Measurements from ENCODE around the gene GLDN. TPM values are rescaled to one million over a fixed set of nuclear protein-coding genes. Genes with fewer than 3 reads are reported as not detected.
"Not testable (repeated sequence)": the region's sequence is repeated elsewhere in the genome, so short reads cannot be mapped to it uniquely, and the experiment has no call there.

GLDN gene
- total RNA-seq, 1 donor from 2014 or later, result not detected

- no peak for DNase-seq (ENCODE audit: low read depth)
Observed at GRCh38 chr15:51387699-51388041, 46.2 kb downstream of the GLDN start.

DNA sequence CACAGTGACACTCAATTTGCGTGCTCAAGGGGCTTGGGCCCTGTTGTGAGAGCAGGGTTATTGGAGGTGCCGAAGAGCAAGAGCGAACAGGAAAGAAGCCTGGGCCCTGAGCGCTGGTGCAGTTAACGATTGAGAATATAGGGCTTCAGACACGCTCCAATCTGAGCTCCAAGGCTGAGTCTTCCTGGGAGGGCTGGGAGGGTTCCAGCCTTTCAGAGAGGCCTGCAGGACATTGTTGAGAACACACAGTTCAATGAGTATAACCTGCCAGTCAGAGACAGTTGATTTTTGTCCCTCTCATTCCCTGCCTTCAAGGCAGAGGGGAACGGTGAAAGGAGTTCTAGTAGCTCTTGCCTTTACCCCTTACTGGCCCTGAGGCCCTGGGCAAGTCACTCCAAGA lies 47.3 kb downstream of the GLDN start:
- no peak for DNase-seq (ENCODE audit: low read depth)

- DNase-seq (ENCODE audit: low read depth), result no peak
Observed at GRCh38 chr15:51390241-51390965, 48.9 kb downstream of the GLDN start.

GRCh38 chr15:51390966-51391422 lies 49.5 kb downstream of the GLDN start:
- no peak for DNase-seq (ENCODE audit: low read depth)

GRCh38 chr15:51396921-51397320 lies 55.5 kb downstream of the GLDN start:
- no peak for DNase-seq (ENCODE audit: low read depth)

DNA sequence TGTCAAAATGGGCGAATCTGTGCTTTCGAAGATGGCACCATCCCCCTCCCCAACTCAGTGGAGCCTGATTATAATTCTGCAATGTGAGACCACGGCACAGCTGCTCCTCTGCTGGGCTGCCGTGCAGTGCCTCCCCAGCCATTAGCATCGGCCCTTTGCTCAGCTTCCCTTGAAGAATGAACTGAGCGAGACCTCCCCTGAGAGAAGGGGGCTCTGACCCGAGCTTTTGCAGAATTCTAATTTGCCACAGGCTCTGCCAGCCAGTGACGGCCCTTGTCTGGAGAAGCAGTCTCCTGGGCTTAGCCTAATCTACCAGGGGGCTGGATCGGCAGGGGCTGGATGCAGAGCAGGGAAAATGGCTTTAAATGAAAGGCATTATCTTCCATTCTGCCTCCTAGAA lies 57.2 kb downstream of the GLDN start:
- no peak for DNase-seq (ENCODE audit: low read depth)

- no peak for DNase-seq (ENCODE audit: low read depth)
Observed at GRCh38 chr15:51401051-51401780, 59.8 kb downstream of the GLDN start.

- no peak for DNase-seq (ENCODE audit: low read depth)
Observed at GRCh38 chr15:51401872-51402517, 60.5 kb downstream of the GLDN start.

GRCh38 chr15:51403072-51403878 lies 61.8 kb downstream of the GLDN start:
- DNase-seq (ENCODE audit: low read depth), result peak; percentile 42

- no peak for DNase-seq (ENCODE audit: low read depth)
Observed at GRCh38 chr15:51403946-51404695, 62.7 kb downstream of the GLDN start.

- no peak for DNase-seq (ENCODE audit: low read depth)
Observed at GRCh38 chr15:51405693-51406523, 64.5 kb downstream of the GLDN start.

DNA sequence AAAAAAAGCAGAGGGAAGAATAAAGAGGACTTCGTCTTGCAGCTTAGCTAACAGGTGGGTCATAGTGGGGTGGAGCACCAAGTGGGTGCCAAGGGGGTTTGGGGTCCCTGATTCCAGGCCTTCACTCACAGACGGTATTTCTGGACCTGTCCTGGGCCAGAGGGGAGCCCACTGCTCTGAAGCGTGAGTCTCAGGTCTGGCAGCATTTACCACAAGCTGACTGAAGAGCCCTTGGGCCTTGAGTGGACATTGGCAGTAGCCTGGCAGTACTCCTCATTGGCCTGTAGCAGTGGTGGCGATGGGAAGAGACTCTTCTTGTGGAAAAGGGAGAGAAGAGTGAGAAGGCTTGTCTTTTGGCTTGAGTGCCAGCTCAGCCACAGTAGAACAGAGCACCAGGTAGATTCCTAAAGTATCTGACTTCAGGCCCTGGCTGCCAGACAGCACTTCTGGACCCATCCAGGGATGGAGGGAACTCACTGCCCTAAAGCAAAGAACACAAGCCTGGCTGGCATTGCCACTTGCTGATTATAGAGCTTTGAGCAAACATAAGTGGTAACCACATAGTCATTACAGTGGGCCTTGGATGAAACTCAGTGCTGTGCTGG lies 72.9 kb downstream of the GLDN start:
- no peak for DNase-seq (ENCODE audit: low read depth)

GRCh38 chr15:51416129-51416528 lies 74.7 kb downstream of the GLDN start:
- DNase-seq (ENCODE audit: low read depth), result no peak

DNA sequence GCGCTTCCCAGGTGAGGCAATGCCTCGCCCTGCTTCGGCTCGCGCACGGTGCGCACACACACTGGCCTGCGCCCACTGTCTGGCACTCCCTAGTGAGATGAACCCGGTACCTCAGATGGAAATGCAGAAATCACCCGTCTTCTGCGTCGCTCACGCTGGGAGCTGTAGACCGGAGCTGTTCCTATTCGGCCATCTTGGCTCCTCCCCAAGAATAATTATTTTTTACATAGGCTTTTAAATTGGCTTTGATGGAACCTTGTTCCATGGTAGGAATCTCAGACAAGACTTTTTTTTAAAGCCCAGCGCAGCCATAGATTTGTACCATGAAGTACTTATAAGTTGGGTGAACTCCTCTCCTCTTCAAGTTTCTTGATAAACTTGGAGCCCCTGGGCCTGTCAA lies 81.6 kb downstream of the GLDN start:
- not testable (repeated sequence) for DNase-seq (ENCODE audit: low read depth)

DNA sequence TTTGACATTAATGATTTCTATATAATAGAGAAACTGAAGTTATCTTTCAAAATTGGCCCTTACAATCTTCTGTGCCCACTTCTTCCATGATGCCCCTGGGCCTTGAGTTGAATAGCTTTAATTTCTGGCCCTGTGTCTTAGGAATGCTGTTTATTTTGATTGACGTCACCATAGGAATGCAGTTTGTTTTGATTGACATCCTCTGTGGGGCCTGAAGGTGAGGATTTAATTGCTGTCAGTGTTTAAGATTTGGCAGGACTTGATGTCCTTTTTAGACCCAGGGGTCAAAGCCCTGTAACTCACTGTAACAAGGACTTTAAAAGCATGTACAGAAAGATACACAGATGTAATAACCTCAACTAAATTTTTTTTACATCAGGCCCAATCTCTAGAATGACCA lies 83.3 kb downstream of the GLDN start:
- peak; percentile 9 for DNase-seq (ENCODE audit: low read depth)

- DNase-seq (ENCODE audit: low read depth), result no peak
Observed at GRCh38 chr15:51425517-51426040, 84.1 kb downstream of the GLDN start.

DNA sequence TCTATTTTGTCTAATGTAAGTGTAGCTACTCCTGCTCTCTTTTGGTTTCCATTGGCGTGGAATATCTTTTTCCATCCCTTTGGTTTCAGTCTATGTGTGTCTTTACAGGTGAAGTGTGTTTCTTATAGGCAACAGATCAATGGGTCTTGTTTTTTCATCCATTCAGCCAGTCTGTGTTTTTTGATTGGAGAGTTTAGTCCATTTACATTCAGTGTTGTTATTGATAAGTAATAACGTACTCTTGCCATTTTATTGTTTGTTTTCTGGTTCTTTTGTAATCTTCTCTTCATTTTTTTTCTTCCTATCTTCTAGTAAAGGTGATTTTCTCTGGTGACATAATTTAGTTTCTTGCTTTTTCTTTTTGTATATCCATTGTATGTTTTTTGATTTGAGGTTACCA lies 97.1 kb downstream of the GLDN start:
- no peak for DNase-seq (ENCODE audit: low read depth)

DNA sequence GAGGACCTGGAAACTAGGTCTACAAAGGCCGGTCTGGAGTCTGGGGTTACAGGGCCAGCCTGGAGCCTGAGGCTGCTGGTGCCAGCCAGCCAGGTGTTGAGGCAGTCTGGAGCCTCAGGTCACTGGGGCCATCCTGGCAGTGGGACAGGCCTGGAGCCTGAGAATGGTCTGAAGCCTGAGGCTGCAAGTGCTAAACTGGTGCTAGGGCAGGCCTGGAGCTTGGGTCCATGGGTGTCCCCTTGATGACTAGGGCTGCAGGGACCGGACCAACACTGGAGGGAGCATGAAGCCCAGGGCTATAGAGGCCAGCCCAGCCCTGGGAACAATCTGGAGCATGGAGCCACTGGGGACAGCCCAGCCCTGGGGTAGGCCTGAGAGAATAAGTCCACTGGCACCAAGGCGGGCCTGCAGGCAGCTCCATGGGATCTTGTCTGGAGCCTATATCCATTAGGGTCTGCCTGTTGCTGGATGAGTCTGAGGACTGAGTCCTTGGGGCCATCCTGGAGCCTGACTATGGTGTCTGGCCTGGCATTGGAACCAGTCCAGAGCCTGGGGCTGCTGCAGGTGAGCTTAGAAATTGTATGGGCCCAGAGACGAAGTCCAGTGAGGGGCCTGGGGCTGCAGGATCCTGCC lies 101.9 kb downstream of the GLDN start:
- no peak for DNase-seq (ENCODE audit: low read depth)

GRCh38 chr15:51444112-51444511 lies 102.7 kb downstream of the GLDN start:
- DNase-seq (ENCODE audit: low read depth), result no peak
